H1 (cell line): Measurements from ENCODE around the gene GSG1L. TPM values are rescaled to one million over a fixed set of nuclear protein-coding genes. Genes with fewer than 3 reads are reported as not detected.

Source experiments
- CTCF ChIA-PET: fragments of 300-600 bp; sonication (Branson Sonifier 250); formaldehyde crosslinking; loops from one replicate; lab custom pipeline; 2021; ENCODE audit not compliant: partially characterized antibody; lab: Charles Lee
- POLR2A ChIA-PET: fragments of 300-600 bp; sonication (Branson Sonifier 250); formaldehyde crosslinking; loops from one replicate; lab custom pipeline; 2021; ENCODE audit warnings: inconsistent platforms; ENCODE audit not compliant: partially characterized antibody; lab: Charles Lee
- DNase-seq, 2 experiments: peaks; one replicate each; pipeline versions ENCODE4 v3.0.0 to v3.0.0-alpha.2; 2010 to 2022; ENCODE audit warnings: low spot score in 2 of 2, low read depth in 1 of 2, mixed read lengths in 1 of 2
- FAIRE-seq: peaks from 2 replicates; lab custom pipeline; 2011; peaks lifted over from hg19 to GRCh38; lab: Jason Lieb, UNC
- H2AFZ ChIP-seq: 2 replicates; pipeline ENCODE4 v1.8.1; 2012; ENCODE audit warnings: low read length, inconsistent platforms
- H2AK5ac ChIP-seq: 2 replicates; pipeline ENCODE4 v1.6.1; 2013; ENCODE audit warnings: low read depth, low read length
- H2BK120ac ChIP-seq: replicated peaks from 2 replicates; pipeline ENCODE3; 2013; ENCODE audit warnings: low read depth, low read length, inconsistent platforms
- H2BK12ac ChIP-seq: 2 replicates; pipeline ENCODE4 v1.6.1; 2013; ENCODE audit warnings: low read depth, low read length
- H2BK15ac ChIP-seq: 2 replicates; pipeline ENCODE4 v1.6.1; 2013; ENCODE audit warnings: low read length
- H2BK20ac ChIP-seq: 2 replicates; pipeline ENCODE4 v1.6.1; 2013; ENCODE audit warnings: low read length
- H2BK5ac ChIP-seq: 2 replicates; pipeline ENCODE4 v1.6.1; 2013; ENCODE audit warnings: low read depth, low read length
- H3K14ac ChIP-seq: 2 replicates; pipeline ENCODE4 v1.6.1; 2013; ENCODE audit warnings: inconsistent platforms; ENCODE audit not compliant: insufficient read length
- H3K18ac ChIP-seq: 2 replicates; pipeline ENCODE4 v1.6.1; 2013; ENCODE audit warnings: low read length; ENCODE audit errors: extremely low read depth
- H3K23ac ChIP-seq: 2 replicates; pipeline ENCODE4 v1.6.1; 2013; ENCODE audit warnings: inconsistent platforms; ENCODE audit not compliant: insufficient read length
- H3K23me2 ChIP-seq: 2 replicates; pipeline ENCODE4 v1.6.1; 2013; ENCODE audit warnings: low read depth, low read length
- H3K27ac ChIP-seq: 2 replicates; pipeline ENCODE4 v1.6.1; 2011; ENCODE audit warnings: low read depth, low read length, inconsistent platforms
- H3K27me3 ChIP-seq, 4 experiments: replicated peaks in 1 of 4; 1 replicate in 1 of 4; 2 replicates in 3 of 4; pipeline versions ENCODE4 v1.6.1 to v1.8.1; 2011 to 2013; ENCODE audit warnings: low read length in 3 of 4, mild to moderate bottlenecking in 3 of 4, inconsistent platforms in 2 of 4, mixed read lengths in 2 of 4, moderate library complexity in 1 of 4; ENCODE audit not compliant: control insufficient read depth in 3 of 4, insufficient read depth in 3 of 4; ENCODE audit errors: extremely low read depth in 1 of 4
- H3K36me3 ChIP-seq, 4 experiments: 2 replicates each; pipeline versions ENCODE4 v1.6.1 to v1.8.1; 2011 to 2013; ENCODE audit warnings: mild to moderate bottlenecking in 4 of 4, low read length in 3 of 4, moderate library complexity in 2 of 4, control low read depth in 1 of 4, inconsistent platforms in 1 of 4; ENCODE audit not compliant: insufficient read depth in 4 of 4, control insufficient read depth in 2 of 4
- H3K4ac ChIP-seq: replicated peaks from 2 replicates; pipeline ENCODE3; 2013; ENCODE audit warnings: low read length, low read depth, mixed read lengths, inconsistent platforms; ENCODE audit not compliant: insufficient read length
- H3K4me1 ChIP-seq, 4 experiments: replicated peaks in 1 of 4; 1 replicate in 1 of 4; 2 replicates in 3 of 4; pipeline versions ENCODE4 v1.6.1 to v1.8.1; 2011 to 2013; ENCODE audit warnings: low read length in 3 of 4, inconsistent platforms in 2 of 4, mixed read lengths in 1 of 4; ENCODE audit not compliant: insufficient read depth in 4 of 4, control insufficient read depth in 3 of 4
- H3K4me2 ChIP-seq, 2 experiments: 2 replicates each; pipeline versions ENCODE4 v1.6.1 to v1.8.1; 2011 to 2013; ENCODE audit warnings: low read depth in 2 of 2, low read length in 2 of 2, control low read depth in 1 of 2, inconsistent platforms in 1 of 2, mild to moderate bottlenecking in 1 of 2; ENCODE audit not compliant: insufficient read depth in 1 of 2
- H3K4me3 ChIP-seq, 4 experiments: fragments of 200-600, 300-600 bp in 1 of 4; sonication (generic), shearing (Covaris generic), sonication (Bioruptor Twin) in 1 of 4; 2 replicates each; pipeline versions ENCODE4 v1.5.1 to v1.8.1; 2011 to 2016; ENCODE audit warnings: low read length in 4 of 4, low read depth in 3 of 4, control low read depth in 2 of 4, inconsistent platforms in 2 of 4, mild to moderate bottlenecking in 2 of 4, mixed read lengths in 1 of 4, moderate library complexity in 1 of 4; ENCODE audit not compliant: insufficient read depth in 2 of 4; ENCODE audit errors: extremely low read depth in 1 of 4
- H3K56ac ChIP-seq: replicated peaks from 2 replicates; pipeline ENCODE3; 2013; ENCODE audit warnings: low read depth, mild to moderate bottlenecking, mixed read lengths, low read length, inconsistent platforms; ENCODE audit not compliant: insufficient read length
- H3K79me1 ChIP-seq: 2 replicates; pipeline ENCODE4 v1.6.1; 2013; ENCODE audit warnings: low read depth, low read length, control low read depth
- H3K79me2 ChIP-seq, 2 experiments: 2 replicates each; pipeline versions ENCODE4 v1.6.1 to v1.8.1; 2012 to 2013; ENCODE audit warnings: low read length in 2 of 2, mild to moderate bottlenecking in 2 of 2, inconsistent platforms in 1 of 2; ENCODE audit not compliant: insufficient read depth in 2 of 2, control insufficient read depth in 1 of 2
- H3K9ac ChIP-seq, 4 experiments: replicated peaks in 1 of 4; 1 replicate in 1 of 4; 2 replicates in 3 of 4; pipeline versions ENCODE4 v1.6.1 to v1.8.1; 2011 to 2013; ENCODE audit warnings: low read depth in 3 of 4, low read length in 3 of 4, control low read depth in 2 of 4, mild to moderate bottlenecking in 2 of 4, moderate library complexity in 2 of 4, inconsistent platforms in 1 of 4; ENCODE audit errors: extremely low read depth in 1 of 4
- H3K9me3 ChIP-seq, 2 experiments: 2 replicates each; pipeline versions ENCODE4 v1.6.1 to v1.8.1; 2012 to 2013; ENCODE audit warnings: mild to moderate bottlenecking in 2 of 2, moderate library complexity in 2 of 2, control low read depth in 1 of 2, inconsistent platforms in 1 of 2, low read depth in 1 of 2, low read length in 1 of 2, mixed read lengths in 1 of 2; ENCODE audit not compliant: insufficient read depth in 2 of 2
- H4K20me1 ChIP-seq, 2 experiments: replicated peaks in 1 of 2; 2 replicates each; pipeline versions ENCODE3 to v1.8.1; 2011 to 2013; ENCODE audit warnings: inconsistent platforms in 2 of 2, low read length in 2 of 2, mild to moderate bottlenecking in 1 of 2; ENCODE audit not compliant: insufficient read depth in 2 of 2, control insufficient read depth in 1 of 2
- H4K5ac ChIP-seq: 2 replicates; pipeline ENCODE4 v1.6.1; 2013; ENCODE audit warnings: low read length, low read depth, mixed read lengths, inconsistent platforms; ENCODE audit not compliant: insufficient read length
- H4K8ac ChIP-seq: 2 replicates; pipeline ENCODE4 v1.8.0; 2013; ENCODE audit warnings: mild to moderate bottlenecking, moderate library complexity, low read length, inconsistent platforms; ENCODE audit not compliant: insufficient read depth; ENCODE audit errors: extremely low read depth
- H4K91ac ChIP-seq: replicated peaks from 2 replicates; pipeline ENCODE3; 2013; ENCODE audit warnings: low read length, mixed read lengths, inconsistent platforms; ENCODE audit not compliant: insufficient read length
- BACH1 ChIP-seq: IDR thresholded peaks from 2 replicates; pipeline ENCODE4 v1.6.1; 2012; ENCODE audit warnings: low read length, improper control_type of control experiment
- BRCA1 ChIP-seq: IDR thresholded peaks from 2 replicates; pipeline ENCODE4 v1.6.1; 2012; ENCODE audit warnings: low read depth, low read length, improper control_type of control experiment
- CEBPB ChIP-seq: IDR thresholded peaks from 2 replicates; pipeline ENCODE4 v1.6.1; 2012; ENCODE audit warnings: low read depth, low read length
- CTCF ChIP-seq, 3 experiments: IDR thresholded peaks; 1 replicate in 2 of 3; 2 replicates in 1 of 3; pipeline versions ENCODE4 v1.5.1 to v1.6.1; 2011; ENCODE audit warnings: low read length in 3 of 3, mild to moderate bottlenecking in 3 of 3, inconsistent platforms in 2 of 3, low read depth in 1 of 3, moderate library complexity in 1 of 3; ENCODE audit not compliant: insufficient read depth in 1 of 3; ENCODE audit errors: control extremely low read depth in 1 of 3
- HDAC6 ChIP-seq: IDR thresholded peaks from one replicate; pipeline ENCODE4 v1.7.1; 2012; ENCODE audit warnings: low read depth, mild to moderate bottlenecking, inconsistent platforms, low read length, moderate library complexity
- JUN ChIP-seq: IDR thresholded peaks from 2 replicates; pipeline ENCODE4 v1.6.1; 2011; ENCODE audit warnings: low read depth, mild to moderate bottlenecking, improper control_type of control experiment, low read length
- JUND ChIP-seq: IDR thresholded peaks from 2 replicates; pipeline ENCODE4 v1.6.1; 2011; ENCODE audit warnings: mild to moderate bottlenecking, improper control_type of control experiment, low read length
- KDM1A ChIP-seq: fragments of 200-600, 300-600 bp; sonication (generic); IDR thresholded peaks from 2 replicates; pipeline ENCODE4 v1.7.1; 2016; ENCODE audit warnings: mild to moderate bottlenecking, low read length, borderline replicate concordance
- KDM4A ChIP-seq: IDR thresholded peaks from one replicate; pipeline ENCODE4 v1.7.1; 2012; ENCODE audit warnings: low read depth, mild to moderate bottlenecking, moderate library complexity, low read length, inconsistent platforms; ENCODE audit not compliant: severe bottlenecking
- PHF8 ChIP-seq: fragments of 200-600 bp; sonication (generic); conservative IDR thresholded peaks from 2 replicates; pipeline ENCODE4 v1.7.1; 2012; ENCODE audit warnings: low read depth, mild to moderate bottlenecking, inconsistent platforms, low read length, moderate library complexity
- SP1 ChIP-seq: IDR thresholded peaks from 2 replicates; pipeline ENCODE4 v1.6.1; 2011; ENCODE audit warnings: low read depth, low read length
- SP2 ChIP-seq: IDR thresholded peaks from 2 replicates; pipeline ENCODE4 v1.6.1; 2012; ENCODE audit warnings: mild to moderate bottlenecking, low read length, inconsistent platforms
- SP4 ChIP-seq: IDR thresholded peaks from 2 replicates; pipeline ENCODE4 v1.6.1; 2012; ENCODE audit warnings: low read length, inconsistent platforms
- WGBS, 2 experiments: shearing (Covaris generic) in 1 of 2; methylation state at CpG; one replicate each; pipeline versions ENCODE4 v1.1.6 to v1.1.7; 2013 to 2015; ENCODE audit warnings: low lambda C conversion rate in 2 of 2, mixed read lengths in 2 of 2, inconsistent platforms in 1 of 2, low coverage in 1 of 2, missing lambda C conversion rate in 1 of 2; ENCODE audit not compliant: insufficient replicate concordance in 2 of 2, insufficient coverage in 1 of 2, insufficient read length in 1 of 2; ENCODE audit errors: extremely low coverage in 1 of 2, missing lambda C conversion rate in 1 of 2; 5-methylcytosine and 5-hydroxymethylcytosine counted together
- polyA plus RNA-seq, 7 experiments: library from polyadenylated mRNA; depleted of rRNA in 3 of 7; stranded (reverse) in 5 of 7; unstranded in 2 of 7; fragments of >200 nt in 5 of 7; fragments of 200-250 nt in 2 of 7; gene quantifications; 1 replicate in 5 of 7; 2 replicates in 1 of 7; 4 replicates in 1 of 7; pipeline versions ENCODE4 v1.2.1 to v1.2.3, GENCODE V29; 2011 to 2013; ENCODE audit warnings: missing spikeins in 2 of 7, mixed read lengths in 2 of 7
- total RNA-seq: library from RNA; stranded (reverse); fragmentation: NEBNext Ultra II Directional; extraction: Animal tissue kit (Norgen Biotek cat#: 25700); gene quantifications from 2 replicates; pipeline ENCODE4 v1.2.1, GENCODE V29; 2021

Gene GSG1L
- total and polyA plus RNA-seq, 2 of the 8 experiments (the other 6 are each of a cell fraction or from before 2014, with no cell fraction given): 0.71 to 1.1 TPM

- Histone ChIP-seq H2BK15ac (no peak overlapping the region), H3K18ac (no peak overlapping the region), H3K27ac (no peak overlapping the region), H3K4me2 (no peak overlapping the region), H3K23ac (no peak overlapping the region), H3K14ac (no peak overlapping the region), H4K20me1 (no peaks in the 10 kb centered on the region), H3K4me1 (no peaks in the 10 kb centered on the region), H2BK5ac (no peak overlapping the region), H3K9me3 (no peaks in the 10 kb centered on the region), H2AK5ac (no peak overlapping the region), H3K9ac (no peak overlapping the region), H3K36me3 (no peaks in the 10 kb centered on the region), H3K56ac (no peak overlapping the region), H3K4ac (no peak overlapping the region), H3K79me1 (no peaks in the 10 kb centered on the region; the same call in 1 of the 2 replicates), H3K27me3 (no peaks in the 10 kb centered on the region), H3K4me3 (no peak overlapping the region), H4K8ac (no peak overlapping the region), H2BK120ac (no peak overlapping the region), H2AFZ (no peak overlapping the region; the same call in 1 of the 2 replicates), H3K79me2 (no peaks in the 10 kb centered on the region), H2BK20ac (no peak overlapping the region), H2BK12ac (no peak overlapping the region), H4K5ac (no peak overlapping the region), H3K23me2 (no peaks in the 10 kb centered on the region), H4K91ac (no peak overlapping the region)
- ChIA-PET CTCF (interaction anchor here (1.0 kb wide), 1 partner anchor 11 kb away, joined by 3 read pairs; no protein-coding TSS in a partner anchor), POLR2A (no interaction called here)
- 80% methylated on average over 5 of the region's 5 CpGs; no CpG with 5 or more reads in 1 of the 2 experiments for WGBS, 2 experiments
- DNase-seq (no peak), FAIRE-seq (no peak)
- TF ChIP-seq SP4 (no peak), BRCA1 (no peak), HDAC6 (no peak), PHF8 (no peak), JUN (no peak), KDM4A (no peak), CTCF (IDR thresholded peaks at IDR 0.05; ENCODE audit: control extremely low read depth in 1 of 3, insufficient read depth in 1 of 3, low read depth in 1 of 3, low read length in 3 of 3) (no peak), BACH1 (no peak), SP1 (no peak), CEBPB (no peak), KDM1A (no peak), SP2 (no peak), JUND (no peak)
Observed at GRCh38 chr16:27967169-27967568, 96.3 kb downstream of the GSG1L start.
